Measurements from ENCODE around the gene M1AP. TPM values are rescaled to one million over a fixed set of nuclear protein-coding genes. Genes with fewer than 3 reads are reported as not detected.

The M1AP gene
- total and polyA plus RNA-seq, 2 of the 8 experiments (the other 6 are each of a cell fraction or from before 2014, with no cell fraction given), result 4.8 TPM

DNA sequence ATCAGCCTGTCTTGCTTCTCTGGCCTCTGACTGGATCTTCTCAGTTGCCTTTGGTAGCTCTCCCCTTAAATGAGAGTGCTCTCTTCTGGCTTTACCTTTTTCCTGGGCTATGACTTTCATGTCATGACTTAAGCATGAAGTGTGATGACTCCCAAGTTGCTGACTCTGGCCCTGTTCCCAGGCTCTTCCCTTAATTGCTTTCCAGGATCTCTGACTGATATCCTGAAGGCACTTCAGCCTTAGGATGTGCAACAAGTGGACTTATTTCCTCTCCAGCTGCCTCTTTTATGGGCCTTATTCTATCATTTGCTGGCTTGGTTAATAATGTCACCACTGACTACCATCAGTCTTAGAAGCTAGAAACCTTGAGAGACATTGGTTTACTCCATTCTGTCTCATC lies 23.3 kb upstream of the M1AP start:
- Histone ChIP-seq H3K56ac (replicated peaks; ENCODE audit: insufficient read length, low read depth, low read length) (no peak overlapping the region), H3K36me3 (ENCODE audit: control insufficient read depth in 2 of 4, insufficient read depth in 4 of 4, low read length in 3 of 4) (no peaks in the 10 kb centered on the region), H3K4me3 (ENCODE audit: extremely low read depth in 1 of 4, insufficient read depth in 2 of 4, low read depth in 3 of 4, low read length in 4 of 4) (no peak overlapping the region), H3K14ac (ENCODE audit: insufficient read length) (no peak overlapping the region), H3K79me2 (ENCODE audit: control insufficient read depth in 1 of 2, insufficient read depth in 2 of 2, low read length in 2 of 2) (no peaks in the 10 kb centered on the region), H3K4me1 (replicated peaks in 1 of 4; ENCODE audit: control insufficient read depth in 3 of 4, insufficient read depth in 4 of 4, low read length in 3 of 4) (no peaks in the 10 kb centered on the region), H3K27ac (ENCODE audit: low read depth, low read length) (no peak overlapping the region), H2BK120ac (replicated peaks; ENCODE audit: low read depth, low read length) (no peak overlapping the region), H2BK15ac (ENCODE audit: low read length) (no peak overlapping the region), H4K5ac (ENCODE audit: insufficient read length, low read depth, low read length) (no peak overlapping the region), H3K23ac (ENCODE audit: insufficient read length) (no peak overlapping the region), H2BK5ac (ENCODE audit: low read depth, low read length) (no peak overlapping the region), H4K20me1 (replicated peaks in 1 of 2; ENCODE audit: control insufficient read depth in 1 of 2, insufficient read depth in 2 of 2, low read length in 2 of 2) (peaks cover 0 to 2% of the 10 kb centered on the region in 2 experiments), H3K4ac (replicated peaks; ENCODE audit: insufficient read length, low read depth, low read length) (no peak overlapping the region), H3K18ac (ENCODE audit: extremely low read depth, low read length) (no peak overlapping the region), H3K27me3 (replicated peaks in 1 of 4; ENCODE audit: control insufficient read depth in 3 of 4, extremely low read depth in 1 of 4, insufficient read depth in 3 of 4, low read length in 3 of 4) (no peaks in the 10 kb centered on the region; a peak in 1 of 7 replicates), H2AK5ac (ENCODE audit: low read depth, low read length) (no peak overlapping the region), H3K4me2 (ENCODE audit: insufficient read depth in 1 of 2, low read depth in 2 of 2, low read length in 2 of 2) (no peak overlapping the region), H2AFZ (ENCODE audit: low read length) (no peak overlapping the region), H4K8ac (ENCODE audit: extremely low read depth, insufficient read depth, low read length) (no peak overlapping the region), H2BK12ac (ENCODE audit: low read depth, low read length) (no peak overlapping the region), H3K23me2 (ENCODE audit: low read depth, low read length) (no peaks in the 10 kb centered on the region), H4K91ac (replicated peaks; ENCODE audit: insufficient read length, low read length) (no peak overlapping the region), H3K9me3 (ENCODE audit: insufficient read depth in 2 of 2, low read depth in 1 of 2, low read length in 1 of 2) (no peaks in the 10 kb centered on the region), H3K79me1 (ENCODE audit: low read depth, low read length) (no peaks in the 10 kb centered on the region), H3K9ac (replicated peaks in 1 of 4; ENCODE audit: extremely low read depth in 1 of 4, low read depth in 3 of 4, low read length in 3 of 4) (no peak overlapping the region), H2BK20ac (ENCODE audit: low read length) (no peak overlapping the region)
- CTCF ChIA-PET (ENCODE audit: partially characterized antibody), result no interaction called here
- FAIRE-seq, result no peak
- DNase-seq (ENCODE audit: low read depth in 1 of 2, low spot score in 2 of 2), result no peak
- POLR2A ChIA-PET (ENCODE audit: partially characterized antibody), result no interaction called here
- no peak for TF ChIP-seq MAX (IDR thresholded peaks at IDR 0.05)
- TF ChIP-seq BCL11A (IDR thresholded peaks at IDR 0.05; ENCODE audit: low read depth in 2 of 2, low read length in 2 of 2), result no peak
- TF ChIP-seq EGR1 (IDR thresholded peaks at IDR 0.05; ENCODE audit: borderline replicate concordance, low read depth, low read length), result no peak
- no peak for TF ChIP-seq ATF2 (IDR thresholded peaks at IDR 0.05; ENCODE audit: low read length)
